PFSK-1 (cell line): ENCODE results near the gene KLLN.

ENCODE experiments used
- FOXP2 ChIP-seq: optimal IDR thresholded peaks from 2 replicates; pipeline ENCODE3; 2011; ENCODE audit warnings: borderline replicate concordance, control low read depth, inconsistent platforms; ENCODE audit not compliant: insufficient read depth; ENCODE audit errors: extremely low read length, extremely low read depth
- POLR2AphosphoS5 ChIP-seq: IDR thresholded peaks from 2 replicates; pipeline ENCODE4 v1.6.1; 2012; ENCODE audit warnings: low read depth, mild to moderate bottlenecking, control low read depth, low read length, moderate library complexity
- REST ChIP-seq, 2 experiments: IDR thresholded peaks; 2 replicates each; pipeline versions ENCODE4 v1.6.1 to v1.8.0; 2011 to 2012; ENCODE audit warnings: low read depth in 2 of 2, low read length in 2 of 2, control low read depth in 1 of 2, inconsistent platforms in 1 of 2, mild to moderate bottlenecking in 1 of 2, moderate library complexity in 1 of 2; ENCODE audit not compliant: insufficient read depth in 1 of 2

DNA sequence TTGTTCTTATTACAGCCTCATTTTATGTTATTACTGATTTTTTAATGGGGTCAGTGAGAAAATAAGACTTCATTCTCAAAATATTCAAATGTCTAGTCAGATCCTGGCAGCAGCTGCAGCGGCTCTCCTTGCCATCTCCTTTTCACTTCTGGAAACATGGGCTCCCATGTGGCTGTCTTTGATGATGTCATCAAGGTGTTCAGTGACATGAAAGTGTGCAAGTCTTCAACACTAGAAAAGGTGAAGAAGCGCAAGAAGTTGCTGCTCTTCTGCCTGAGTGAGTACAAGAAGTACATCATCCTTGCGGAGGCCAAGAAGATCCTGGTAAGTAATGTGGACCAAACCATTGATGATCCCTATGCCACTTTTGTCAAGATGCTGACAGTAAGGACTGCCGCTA, 19.6 kb downstream of the KLLN start:
- TF ChIP-seq POLR2AphosphoS5 (no peak), REST (IDR thresholded peaks at IDR 0.05; ENCODE audit: insufficient read depth in 1 of 2, low read depth in 2 of 2, low read length in 2 of 2) (no peak), FOXP2 (no peak)
